ENCODE data around the gene KIAA0232.
"Not testable (repeated sequence)": the region's sequence is repeated elsewhere in the genome, so short reads cannot be mapped to it uniquely, and the experiment has no call there.

KIAA0232 gene

GRCh38 chr4:6887591-6888371, 105.3 kb downstream of the KIAA0232 start:
- no peak for DNase-seq (ENCODE audit: low read depth)

GRCh38 chr4:6888506-6889071, 106.1 kb downstream of the KIAA0232 start:
- DNase-seq (ENCODE audit: low read depth): no peak

- no peak for DNase-seq (ENCODE audit: low read depth)
Measured at GRCh38 chr4:6889101-6889735, 106.7 kb downstream of the KIAA0232 start.

DNA sequence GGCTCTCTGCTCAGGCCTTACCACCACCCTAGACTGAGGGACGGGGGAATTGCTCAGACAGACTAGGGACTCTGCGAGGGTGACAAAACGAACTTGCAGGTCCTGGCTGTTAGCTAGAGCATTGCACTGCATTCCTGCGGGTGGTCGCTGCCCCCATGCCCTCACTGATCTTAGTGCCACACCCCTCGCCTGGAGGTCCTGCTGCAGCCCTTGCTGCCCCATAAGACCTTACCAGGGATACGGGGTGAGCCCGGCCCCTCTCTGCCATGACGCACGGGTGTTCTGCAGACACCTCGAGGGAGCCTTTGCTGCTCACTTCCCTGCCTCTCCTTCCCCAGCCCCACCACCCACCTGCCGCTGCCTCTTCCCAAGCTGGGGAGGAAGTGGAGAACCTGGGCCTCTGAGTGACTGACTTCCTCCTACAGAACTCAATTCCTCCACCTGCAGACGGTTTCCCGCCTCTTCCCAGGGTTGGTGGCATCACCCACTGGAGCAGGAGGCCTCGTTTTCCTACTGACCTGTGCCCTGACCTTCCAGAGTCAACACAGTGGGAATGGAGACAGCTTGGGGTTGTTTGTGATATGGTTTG, 107.3 kb downstream of the KIAA0232 start:
- DNase-seq (ENCODE audit: low read depth): no peak

DNA sequence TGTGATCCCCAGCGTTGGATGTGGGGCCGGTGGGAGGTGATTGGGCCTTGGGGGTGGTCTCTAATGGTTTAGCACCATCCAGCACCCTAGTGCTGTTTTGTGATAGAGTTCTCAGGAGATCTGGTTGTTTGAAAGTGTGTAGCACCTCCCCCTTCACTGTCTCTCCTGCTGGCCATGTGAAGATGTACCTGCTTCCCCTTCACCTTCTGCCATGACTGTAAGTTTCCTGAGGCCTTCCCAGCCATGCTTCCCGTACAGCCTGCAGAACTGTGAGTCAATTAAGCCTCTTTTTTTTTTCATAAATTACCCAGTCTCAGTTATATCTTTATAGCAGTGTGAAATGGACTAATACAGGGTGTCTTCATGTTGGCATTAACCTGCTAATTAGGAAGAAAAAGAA, 107.8 kb downstream of the KIAA0232 start:
- DNase-seq (ENCODE audit: low read depth): no peak

- not testable (repeated sequence) for DNase-seq (ENCODE audit: low read depth)
Measured at GRCh38 chr4:6890971-6891370, 108.4 kb downstream of the KIAA0232 start.

DNA sequence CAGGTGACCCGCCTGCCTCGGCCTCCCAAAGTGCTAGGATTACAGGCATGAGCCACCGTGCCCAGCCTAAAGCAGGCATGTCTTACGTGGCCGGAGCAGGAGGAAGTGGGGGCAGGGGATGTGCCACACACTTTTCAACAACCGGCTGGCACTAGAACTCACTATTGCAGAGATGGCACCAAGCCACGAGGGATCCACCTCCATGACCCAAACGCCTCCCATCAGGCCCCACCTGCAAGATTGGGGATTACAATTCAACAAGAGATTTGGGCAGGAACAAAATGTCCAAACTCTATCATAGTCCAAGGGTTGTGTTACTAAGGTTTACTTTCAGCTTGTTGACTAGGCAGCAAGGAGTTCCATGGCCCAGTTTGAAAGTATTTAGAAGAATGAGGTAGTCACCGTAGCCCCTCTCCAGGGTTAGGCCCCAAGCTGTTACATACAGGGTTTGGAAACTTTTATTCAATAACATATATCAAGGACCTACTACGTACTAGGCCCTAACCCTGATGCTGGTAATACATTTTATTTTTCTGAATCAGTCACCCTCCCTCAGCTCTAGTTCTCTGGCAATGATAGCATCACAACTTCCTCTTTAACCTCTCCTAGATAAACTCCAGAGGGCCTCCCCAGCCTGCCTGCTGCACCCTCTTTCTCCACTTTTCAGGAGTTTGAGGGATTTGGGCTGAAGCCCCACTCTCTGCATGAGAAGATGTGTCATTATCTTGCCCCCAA, 109.1 kb downstream of the KIAA0232 start:
- DNase-seq (ENCODE audit: low read depth): no peak

DNA sequence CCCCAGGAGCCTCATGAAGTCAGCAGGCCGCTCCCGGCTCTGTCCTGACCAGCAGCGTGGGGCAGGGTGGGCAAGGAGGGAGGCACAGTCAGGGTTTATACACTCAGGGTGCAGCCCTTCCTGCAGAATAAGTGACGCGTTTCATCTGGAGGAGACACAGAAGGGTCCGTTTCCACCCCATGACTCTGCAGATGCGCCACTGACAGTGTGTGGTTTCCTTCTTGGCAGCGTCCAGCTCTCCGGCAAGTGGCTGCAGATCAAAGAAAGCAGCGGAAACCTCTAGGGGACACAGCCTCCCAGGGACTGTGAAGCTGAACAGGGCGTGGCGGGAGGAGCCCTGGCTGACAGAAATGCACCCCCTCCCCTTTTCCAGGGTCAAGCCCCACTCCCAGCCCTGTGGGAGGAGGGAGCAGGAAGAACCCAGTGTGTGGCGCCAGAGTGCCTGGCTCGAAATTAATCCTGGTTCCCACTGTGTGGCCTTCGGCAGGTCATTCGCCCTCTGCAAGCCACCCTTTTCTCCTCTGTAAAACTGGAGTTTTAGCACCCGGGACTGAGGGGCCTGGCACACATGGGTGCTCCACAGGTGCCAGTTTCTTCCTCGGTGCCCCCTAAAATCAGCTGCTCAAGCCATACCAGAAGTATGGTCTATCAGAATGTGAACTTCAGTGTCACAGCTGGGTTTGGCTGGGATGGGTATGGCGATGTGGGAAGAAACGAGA, 109.8 kb downstream of the KIAA0232 start:
- no peak for DNase-seq (ENCODE audit: low read depth)

DNA sequence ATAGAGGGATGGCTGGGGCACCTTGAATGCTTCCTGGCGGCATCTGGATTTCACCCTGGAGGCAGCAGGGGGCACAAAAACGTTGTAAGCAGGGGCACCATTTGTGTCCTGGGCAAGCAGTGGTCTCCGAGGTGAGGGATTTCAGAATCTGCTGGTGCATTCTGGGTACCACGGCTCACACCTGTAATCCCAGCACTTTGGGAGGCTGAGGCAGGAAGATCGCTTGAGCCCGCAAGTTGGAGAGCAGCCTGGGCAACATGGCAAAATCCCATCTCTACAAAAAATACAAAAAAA, 110.3 kb downstream of the KIAA0232 start:
- DNase-seq (ENCODE audit: low read depth): no peak

GRCh38 chr4:6893449-6894085, 111.0 kb downstream of the KIAA0232 start:
- no peak for DNase-seq (ENCODE audit: low read depth)

DNA sequence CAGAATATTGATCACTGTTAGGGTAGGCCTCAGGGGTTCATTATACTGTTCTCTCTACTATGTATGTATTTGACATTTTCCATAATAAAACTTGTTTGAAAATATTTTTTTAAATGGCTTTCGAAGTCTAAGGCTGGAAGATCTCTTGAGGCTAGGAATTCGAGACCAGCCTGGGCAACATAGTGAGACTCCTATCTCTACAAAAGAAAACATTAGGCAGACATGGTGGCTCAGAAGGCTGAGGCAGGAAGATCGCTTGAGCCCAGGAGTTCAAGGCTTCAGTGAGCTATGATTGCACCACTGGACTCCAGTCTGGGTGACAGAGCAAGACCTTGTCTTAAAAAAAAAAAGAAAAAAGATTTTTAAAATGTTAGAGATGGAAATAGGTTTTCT, 111.6 kb downstream of the KIAA0232 start:
- no peak for DNase-seq (ENCODE audit: low read depth)

GRCh38 chr4:6894528-6895498, 112.3 kb downstream of the KIAA0232 start:
- DNase-seq (ENCODE audit: low read depth): no peak

- no peak for DNase-seq (ENCODE audit: low read depth)
Measured at GRCh38 chr4:6896035-6896434, 113.5 kb downstream of the KIAA0232 start.

GRCh38 chr4:6898763-6899162, 116.2 kb downstream of the KIAA0232 start:
- DNase-seq (ENCODE audit: low read depth): no peak

DNA sequence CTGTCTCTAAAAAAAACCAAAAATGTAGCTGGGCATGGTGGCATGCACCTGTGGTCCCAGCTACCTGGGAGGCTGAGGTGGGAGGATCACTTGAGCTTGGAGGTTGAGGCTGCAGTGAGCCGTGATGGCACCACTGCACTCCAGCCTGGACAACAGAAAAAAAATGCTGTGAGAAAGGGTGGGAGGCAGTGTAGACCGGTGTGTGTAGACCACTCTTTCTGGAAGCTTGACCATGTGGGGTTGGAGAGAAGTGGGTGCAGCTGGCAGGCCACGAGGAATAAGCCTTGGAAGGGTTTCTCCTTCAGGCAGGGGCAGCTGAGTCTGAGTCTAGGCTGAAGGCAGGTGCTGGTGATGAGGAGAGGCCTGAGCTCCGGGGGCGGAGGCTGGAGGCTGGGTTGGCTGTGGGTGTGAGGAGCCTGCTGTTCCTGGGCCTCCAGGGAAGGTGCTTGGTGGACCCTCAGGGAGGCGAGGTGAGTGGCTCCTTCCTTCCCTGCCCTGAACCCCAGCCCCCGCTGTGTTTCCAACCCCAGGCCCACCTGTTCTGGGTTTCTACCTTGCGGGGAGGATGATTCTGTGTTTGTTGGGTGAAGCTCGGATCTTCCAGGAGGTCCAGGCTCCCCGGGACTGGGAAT, 117.8 kb downstream of the KIAA0232 start:
- no peak for DNase-seq (ENCODE audit: low read depth)

DNA sequence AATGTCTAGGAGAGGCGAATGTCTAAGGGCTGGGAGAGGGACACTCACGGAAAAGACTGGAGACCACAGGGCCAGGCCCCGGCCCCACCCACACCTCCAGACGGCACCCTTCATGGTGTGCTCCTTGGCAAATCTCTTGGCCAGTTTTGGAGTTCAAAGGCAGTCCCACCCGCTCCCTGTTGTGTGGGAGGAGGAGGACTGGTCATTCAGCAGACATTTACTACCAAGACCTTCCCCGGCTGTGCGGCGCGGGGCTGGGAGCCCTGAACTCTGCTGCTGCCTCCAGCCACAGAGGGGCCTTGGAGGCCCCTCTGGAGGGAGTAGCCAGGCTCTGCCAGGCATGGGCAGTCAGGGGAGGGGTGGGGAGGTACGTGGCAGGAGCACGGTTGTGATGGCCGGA, 118.4 kb downstream of the KIAA0232 start:
- no peak for DNase-seq (ENCODE audit: low read depth)

GRCh38 chr4:6901669-6902317, 119.3 kb downstream of the KIAA0232 start:
- DNase-seq (ENCODE audit: low read depth): no peak

GRCh38 chr4:6902318-6903042, 120.0 kb downstream of the KIAA0232 start:
- DNase-seq (ENCODE audit: low read depth): no peak
